Activated CD8-positive, alpha-beta memory T cell treated with anti-CD3 and anti-CD28 coated beads, Interleukin-2, amount 50 U/mL, for 1 hour (primary cell): Measurements from ENCODE around the gene CTF1.
"Not testable (repeated sequence)": the region's sequence is repeated elsewhere in the genome, so short reads cannot be mapped to it uniquely, and the experiment has no call there.

Experiments
- DNase-seq: peaks from one replicate; pipeline ENCODE4 v3.0.0-alpha.2; 2020; ENCODE audit errors: extremely low read depth

Gene CTF1

DNA sequence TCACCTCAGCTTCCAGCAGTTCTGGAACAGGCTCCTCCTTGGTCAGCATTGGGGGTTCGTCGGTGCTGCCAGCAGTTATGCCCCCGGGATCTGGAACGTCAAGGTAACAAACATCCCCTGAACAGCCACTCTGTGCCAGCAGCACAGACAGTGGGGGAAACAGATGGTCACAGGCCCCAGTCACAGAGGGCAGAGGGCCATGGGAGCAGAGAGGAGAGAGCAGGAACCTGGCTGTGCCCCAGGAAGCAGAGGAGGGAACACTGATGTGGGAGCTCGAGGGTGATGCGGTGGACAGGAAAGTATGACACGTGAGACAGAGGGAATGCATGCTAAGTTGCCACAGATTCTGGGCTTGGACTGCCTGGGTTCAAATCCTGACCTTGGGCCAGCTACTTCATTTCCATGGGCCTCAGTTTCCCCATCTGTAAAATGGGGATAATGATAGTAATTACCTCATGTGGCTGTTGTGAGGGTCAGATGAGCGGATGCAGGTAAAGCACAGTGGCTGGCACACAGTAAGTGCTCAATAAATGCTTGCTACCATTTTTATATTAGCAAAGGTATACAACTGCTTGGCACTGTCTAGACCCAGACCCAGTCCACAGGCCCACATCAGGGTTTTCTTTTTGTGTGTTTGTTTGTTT is 7.4 kb upstream of the CTF1 start:
- no peak for DNase-seq

GRCh38 chr16:30889721-30890120 is 6.7 kb upstream of the CTF1 start:
- no peak for DNase-seq

DNA sequence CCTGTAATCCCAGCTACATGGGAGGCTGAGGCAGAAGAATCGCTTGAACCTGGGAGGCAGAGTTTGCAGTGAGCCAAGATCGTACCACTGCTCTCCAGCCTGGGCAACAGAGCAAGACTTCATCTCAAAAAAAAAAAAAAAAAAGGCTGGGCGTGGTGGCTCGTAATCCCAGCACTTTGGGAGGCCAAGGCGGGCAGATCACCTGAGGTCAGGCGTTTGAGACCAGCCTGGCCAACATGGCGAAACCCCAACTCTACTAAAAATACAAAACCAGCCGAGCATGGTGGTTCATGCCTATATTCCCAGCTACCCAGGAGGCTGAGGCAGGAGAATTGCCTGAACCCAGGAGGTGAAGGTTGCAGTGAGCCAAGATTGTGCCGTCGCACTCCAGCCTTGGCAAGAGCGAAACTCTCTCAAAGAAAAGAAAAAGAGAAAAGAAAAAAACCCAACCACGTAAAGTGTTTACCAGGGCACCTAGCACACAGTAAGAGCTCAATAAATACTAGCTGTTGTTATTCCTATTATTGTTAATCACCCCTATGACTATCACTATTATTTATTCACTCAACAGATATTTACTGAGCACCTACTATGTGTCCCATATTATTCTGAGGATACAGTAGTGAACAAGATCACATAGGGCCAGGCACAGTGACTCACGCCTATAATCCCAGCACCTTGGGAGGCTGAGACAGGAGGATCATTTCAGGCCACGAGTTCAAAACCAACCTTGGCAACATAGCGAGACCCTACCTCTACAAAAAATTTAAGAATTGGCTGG is 5.2 kb upstream of the CTF1 start:
- not testable (repeated sequence) for DNase-seq

DNA sequence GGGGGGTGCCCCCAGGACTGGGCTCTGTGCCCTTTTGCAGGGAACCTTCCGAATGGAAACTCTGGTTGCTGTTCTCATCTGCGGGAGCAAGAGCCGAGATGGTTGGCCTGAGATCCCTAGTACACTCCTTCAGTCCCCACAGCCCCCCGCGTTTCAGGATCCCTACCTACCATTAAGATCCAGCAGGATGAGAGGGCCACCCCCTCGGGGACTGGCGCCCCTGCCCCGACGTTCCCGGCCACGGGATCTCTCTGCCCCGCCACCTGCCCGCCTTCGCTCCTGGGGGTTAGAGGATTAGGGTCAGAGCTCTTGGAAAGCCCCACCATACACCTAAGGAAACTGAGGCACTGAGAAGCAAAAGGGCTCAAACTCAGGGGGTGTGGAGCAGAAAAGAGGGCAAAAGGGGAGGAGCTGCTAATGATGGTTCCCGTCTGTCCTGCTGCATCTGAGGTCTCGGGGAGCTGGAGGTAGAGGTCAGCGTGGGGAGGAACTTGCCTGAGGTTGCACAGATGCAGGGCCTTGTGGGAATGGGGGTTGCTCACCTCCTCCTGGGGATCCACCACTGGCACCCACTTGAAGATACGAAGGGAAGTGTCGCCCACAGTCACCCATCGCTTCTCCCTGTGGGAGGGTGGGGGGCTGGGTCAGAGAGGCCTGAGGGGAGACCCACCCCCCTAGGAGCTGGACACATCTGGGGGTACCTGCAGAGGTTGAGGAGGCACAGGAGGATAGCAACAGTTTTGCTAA is 3.6 kb upstream of the CTF1 start:
- no peak for DNase-seq

DNA sequence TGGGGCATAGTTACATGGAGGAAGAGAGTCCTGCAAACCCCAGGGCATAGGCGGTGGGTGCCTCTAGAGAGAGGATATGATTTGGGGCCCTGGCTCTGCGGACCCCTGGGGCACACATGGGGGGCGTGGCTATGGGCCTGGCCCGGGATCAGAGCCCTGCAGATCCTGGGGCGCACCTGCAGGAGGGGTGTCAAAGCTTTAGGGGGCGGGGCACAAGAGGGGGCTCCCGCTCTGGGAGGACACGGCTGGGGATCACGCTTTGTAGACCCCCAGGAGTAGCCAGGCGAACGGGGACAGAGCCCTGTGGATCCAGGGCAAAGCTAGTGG is 3.0 kb upstream of the CTF1 start:
- no peak for DNase-seq

- DNase-seq = no peak
These were observed 2.5 kb upstream of the CTF1 start, which contains the start of gene BCL7C for GRCh38 chr16:30893744-30894539. Gene BCL7C (minus strand): TSS chr16:30894077. CDS start chr16:30893944, 133 bp downstream.

DNA sequence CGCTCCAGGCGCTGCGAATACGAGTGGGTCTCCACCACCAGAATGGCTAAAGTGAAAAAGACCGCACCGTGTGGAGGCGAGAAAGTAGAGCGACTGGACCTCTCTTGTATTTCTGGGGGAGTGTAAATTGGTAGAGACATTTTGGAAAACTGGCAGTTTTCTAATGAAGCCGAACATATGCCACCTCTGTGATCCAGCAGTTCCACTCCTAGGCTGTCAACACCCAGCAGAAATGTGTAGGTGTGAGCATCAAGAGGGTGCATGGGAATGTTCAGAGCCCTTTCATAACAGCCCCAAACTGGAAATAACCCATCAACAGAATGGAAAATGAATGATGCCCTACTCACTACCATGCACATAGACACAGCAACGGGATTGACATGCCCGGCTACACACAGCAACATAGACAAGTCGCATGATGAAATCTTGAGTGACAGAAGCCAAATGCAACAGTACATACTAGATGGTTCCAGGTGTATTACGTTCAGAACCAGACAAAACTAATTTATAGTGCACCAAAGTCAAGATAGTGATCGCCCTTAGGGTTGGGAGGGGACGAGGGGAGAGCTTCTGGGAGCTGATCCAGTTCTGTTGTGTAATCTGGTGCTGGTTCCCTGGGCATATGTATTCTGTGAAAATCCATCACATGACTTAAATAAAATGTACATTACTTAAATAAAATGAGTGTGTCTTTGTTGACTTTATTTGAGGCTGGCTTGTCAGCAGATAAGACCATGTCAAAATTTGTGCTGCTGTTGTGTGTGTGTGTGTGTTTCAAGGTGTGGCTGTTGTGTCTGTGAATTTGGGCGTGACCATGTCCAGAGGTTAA is 1.7 kb upstream of the CTF1 start:
- no peak for DNase-seq

GRCh38 chr16:30895627-30896260 is 670 bp upstream of the CTF1 start:
- DNase-seq = no peak

DNA sequence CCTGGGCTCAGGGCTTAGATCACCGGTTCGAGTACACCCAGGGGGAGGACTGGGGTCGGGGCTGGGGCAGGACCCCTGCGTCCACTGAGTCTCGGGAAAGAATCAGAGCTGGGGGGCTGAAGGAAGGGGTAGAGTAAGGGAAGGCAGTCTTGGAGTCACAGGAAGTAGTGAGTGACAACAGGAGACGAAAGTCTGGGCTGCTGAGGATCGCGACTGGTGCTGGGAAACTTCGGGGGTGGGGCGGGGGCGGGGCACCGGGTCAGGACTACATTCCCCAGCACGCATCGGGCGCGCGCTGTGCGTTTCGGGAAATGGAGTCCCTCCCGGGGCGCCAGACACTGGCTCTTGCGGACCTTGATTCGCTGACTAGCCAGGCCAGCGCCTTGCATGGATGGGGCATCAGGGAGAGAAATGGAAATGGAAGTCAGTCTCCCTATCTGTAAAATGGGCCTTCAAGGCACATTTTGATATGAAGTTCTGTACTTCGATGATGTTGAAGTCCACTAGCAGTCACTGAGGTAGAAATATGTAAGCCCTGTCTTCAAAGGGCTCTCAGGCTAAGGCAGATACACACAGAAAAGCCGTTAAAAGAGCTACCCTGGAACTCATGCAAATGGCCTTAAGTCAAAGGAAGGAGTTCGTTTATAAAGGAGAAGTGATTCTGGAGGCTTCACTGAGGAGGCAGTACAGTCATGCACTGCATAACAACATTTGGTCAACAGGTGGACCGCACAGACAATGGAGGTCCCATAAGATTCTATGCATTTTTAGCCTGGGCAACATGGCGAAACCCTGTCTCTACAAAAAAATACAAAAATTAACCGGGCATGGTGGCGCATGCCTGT is 697 bp downstream of the CTF1 start:
- DNase-seq = no peak

GRCh38 chr16:30899794-30900193 is 3.4 kb downstream of the CTF1 start:
- DNase-seq = no peak

DNA sequence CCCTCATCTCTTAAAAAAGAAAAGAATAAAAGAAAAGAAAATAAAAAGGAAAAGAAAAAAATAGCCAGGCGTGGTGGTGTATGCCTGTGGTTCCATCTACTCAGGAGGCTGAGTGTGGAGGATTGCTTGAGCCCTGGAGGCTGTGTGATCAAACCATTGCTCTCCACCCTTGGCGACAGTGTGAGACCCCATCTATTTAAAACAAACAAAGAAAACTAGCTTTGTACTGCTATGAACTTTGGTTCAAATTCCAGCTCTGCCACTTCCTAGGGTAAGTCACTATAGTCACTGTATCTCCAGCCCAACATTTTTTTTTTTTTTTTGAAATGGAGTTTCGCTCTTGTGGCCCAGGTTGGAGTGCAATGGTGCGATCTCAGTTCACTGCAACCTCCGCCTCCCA is 4.2 kb downstream of the CTF1 start:
- no peak for DNase-seq

DNA sequence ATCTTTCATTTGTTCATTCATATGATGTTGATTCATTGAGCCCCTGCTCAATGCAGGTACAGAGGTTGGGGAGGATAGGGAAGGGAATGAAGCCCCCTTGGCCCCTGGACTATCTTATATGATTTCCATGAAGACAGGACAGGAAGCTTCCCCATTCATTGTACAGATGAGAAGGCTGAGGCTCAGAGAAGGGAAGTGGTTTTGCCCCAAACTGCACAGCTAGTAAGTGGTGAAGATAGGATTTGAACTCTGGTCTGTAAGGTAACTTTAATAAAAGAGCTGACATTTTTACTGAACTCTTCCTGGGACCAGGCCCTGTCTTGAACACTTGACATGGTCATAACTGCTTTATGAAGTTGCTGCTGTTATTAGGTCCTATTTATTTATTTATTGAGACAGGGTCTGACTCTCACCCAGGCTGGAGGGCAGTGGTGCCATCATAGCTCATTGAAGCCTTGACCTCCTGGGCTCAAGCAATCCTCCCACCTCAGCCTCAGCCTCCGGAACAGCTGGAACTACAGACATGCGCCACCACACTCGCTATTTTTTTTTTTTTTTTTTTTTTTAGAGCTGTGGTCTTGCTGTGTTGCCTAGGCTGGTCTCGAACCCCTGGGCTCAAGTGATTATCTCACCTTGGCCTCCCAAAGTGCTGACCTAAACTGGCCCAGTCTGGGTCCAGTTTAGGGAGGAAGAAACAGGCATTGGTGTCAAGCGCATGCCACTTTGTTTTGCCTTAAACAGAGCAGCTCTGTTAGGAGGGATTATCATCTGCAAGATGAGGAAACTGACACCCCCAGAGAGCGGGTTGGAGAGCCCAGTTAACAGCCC is 5.0 kb downstream of the CTF1 start:
- no peak for DNase-seq

GRCh38 chr16:30902029-30902972 is 5.9 kb downstream of the CTF1 start:
- no peak for DNase-seq

GRCh38 chr16:30903002-30903401 is 6.6 kb downstream of the CTF1 start:
- DNase-seq = no peak

DNA sequence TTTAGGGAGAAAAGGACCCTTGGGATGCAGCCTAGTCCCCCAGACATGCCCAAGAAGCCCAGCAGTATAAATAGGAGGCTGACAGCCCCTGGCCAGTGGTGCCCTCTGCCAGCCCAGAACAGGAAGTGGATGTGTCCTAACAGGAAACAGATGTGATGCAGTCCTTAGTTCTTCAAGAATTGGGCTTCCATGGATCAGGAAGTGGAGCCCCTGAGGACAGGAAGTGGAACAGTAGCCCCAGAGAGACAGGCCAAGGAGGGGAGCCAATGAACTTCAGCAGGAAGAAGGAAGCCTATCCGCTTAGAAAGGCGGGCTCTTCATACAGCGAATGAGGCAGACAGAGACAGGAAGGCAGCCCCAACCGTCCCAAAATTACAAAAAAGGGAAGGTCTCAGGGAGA is 7.2 kb downstream of the CTF1 start:
- DNase-seq = no peak

DNA sequence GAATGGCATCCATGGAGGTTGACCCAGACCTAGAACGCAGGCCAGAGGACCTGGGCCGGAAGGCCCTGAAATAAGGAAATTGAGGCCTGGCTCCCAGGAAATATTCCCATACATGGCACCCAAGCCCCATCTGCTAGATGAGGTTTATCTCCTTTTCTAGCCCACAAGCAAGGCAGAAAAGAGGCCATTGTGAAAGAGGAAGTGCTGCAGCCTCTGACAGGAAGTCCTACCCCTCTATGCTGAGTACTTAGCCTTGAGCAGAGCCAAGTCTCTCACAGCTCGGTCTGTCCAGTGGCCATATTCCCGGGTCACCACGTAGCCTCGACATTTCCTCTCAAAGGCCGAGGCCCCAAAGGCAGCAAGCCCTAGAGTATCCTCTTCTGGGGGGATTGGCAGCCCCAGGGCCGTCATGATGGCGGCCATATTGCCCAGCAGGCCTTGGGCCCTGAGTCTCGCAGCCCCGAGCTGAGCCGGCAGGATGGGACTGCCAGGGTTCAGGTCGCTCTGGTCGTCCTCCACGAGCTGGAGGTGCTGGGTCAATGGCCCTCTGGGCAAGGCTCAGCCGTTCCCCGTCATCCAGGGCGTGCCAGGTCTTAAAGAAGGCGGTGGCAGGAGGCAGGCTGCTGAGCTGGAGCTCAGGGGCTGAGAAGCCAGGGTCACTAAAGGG is 7.8 kb downstream of the CTF1 start:
- DNase-seq = no peak

- DNase-seq = no peak
These were observed 10.7 kb downstream of the CTF1 start for GRCh38 chr16:30907064-30907463.
